NOMO-1 treated with DMSO at 0.1 percent for 48 hours (cell line): ENCODE results near the gene DLG2.

Experiments used
- DNase-seq: peaks from one replicate; lab custom pipeline; 2025; ENCODE audit not compliant: unreplicated experiment; lab: John Stamatoyannopoulos, UW

The DLG2 gene

GRCh38 chr11:83572581-83573496 is 2054.3 kb downstream of the DLG2 start:
- no peak for DNase-seq

GRCh38 chr11:83571302-83571701 is 2055.8 kb downstream of the DLG2 start:
- DNase-seq = no peak

- no peak for DNase-seq
Observed at GRCh38 chr11:83569134-83569805, 2057.9 kb downstream of the DLG2 start.

DNA sequence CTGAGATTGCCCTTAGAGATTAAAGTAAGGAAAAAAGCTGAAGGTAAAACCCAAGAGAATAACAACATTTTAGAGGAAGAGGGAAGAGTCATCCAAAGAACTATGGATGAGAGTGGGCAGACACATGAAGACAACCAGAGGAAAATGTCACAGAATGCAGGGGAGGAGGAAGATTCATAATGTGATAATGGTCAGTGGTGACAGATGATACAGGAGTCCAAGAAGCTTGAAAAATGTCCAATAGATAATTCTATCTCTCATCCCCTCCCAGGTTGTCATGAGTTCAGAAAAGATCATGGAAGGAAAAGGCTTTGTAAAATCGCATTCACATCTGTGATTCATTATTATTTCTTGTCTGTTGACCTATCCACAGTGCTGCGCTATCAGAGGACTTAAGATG is 2058.6 kb downstream of the DLG2 start:
- DNase-seq = no peak

DNA sequence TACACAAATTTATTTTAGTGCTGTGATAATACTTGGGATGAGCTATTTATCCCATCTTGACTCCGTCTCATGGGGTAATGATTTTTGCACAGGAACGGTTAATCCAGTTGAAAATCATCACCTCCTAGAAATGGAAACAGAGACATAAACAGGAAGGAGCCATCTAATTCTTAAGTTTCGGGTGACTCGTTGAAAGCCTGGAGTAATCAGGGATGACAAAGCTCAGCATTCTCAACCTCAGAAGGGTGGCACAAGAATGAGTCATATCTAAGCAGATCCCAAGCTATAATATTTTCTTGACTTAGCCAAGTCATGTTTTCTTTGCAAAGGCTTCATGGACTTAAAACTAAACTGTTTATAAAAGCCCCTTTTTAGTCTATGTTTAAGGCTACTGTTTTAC is 2060.2 kb downstream of the DLG2 start:
- no peak for DNase-seq

- no peak for DNase-seq
Observed at GRCh38 chr11:83564870-83565269, 2062.3 kb downstream of the DLG2 start.

- DNase-seq = no peak
Observed at GRCh38 chr11:83558281-83558680, 2068.9 kb downstream of the DLG2 start.

GRCh38 chr11:83557653-83558052 is 2069.5 kb downstream of the DLG2 start:
- DNase-seq = no peak

DNA sequence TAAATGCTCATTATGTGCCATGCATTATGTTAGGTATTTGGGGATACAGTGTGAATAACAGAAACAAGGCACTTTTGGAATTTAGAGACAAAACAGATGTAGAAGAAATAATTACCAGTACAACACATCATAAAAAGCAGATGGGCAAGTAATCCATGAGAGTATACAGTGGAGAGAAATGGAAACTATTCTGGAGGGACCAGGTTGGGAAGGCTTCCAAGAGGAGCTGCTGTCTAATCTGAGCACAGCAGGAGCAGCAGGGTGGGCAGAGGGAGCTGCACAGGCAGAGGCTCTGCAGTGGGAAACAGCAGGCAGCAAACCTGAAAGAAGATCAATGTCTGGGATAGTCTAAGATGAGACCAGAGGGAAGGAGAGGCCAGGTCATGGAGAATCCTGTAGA is 2072.3 kb downstream of the DLG2 start:
- no peak for DNase-seq

DNA sequence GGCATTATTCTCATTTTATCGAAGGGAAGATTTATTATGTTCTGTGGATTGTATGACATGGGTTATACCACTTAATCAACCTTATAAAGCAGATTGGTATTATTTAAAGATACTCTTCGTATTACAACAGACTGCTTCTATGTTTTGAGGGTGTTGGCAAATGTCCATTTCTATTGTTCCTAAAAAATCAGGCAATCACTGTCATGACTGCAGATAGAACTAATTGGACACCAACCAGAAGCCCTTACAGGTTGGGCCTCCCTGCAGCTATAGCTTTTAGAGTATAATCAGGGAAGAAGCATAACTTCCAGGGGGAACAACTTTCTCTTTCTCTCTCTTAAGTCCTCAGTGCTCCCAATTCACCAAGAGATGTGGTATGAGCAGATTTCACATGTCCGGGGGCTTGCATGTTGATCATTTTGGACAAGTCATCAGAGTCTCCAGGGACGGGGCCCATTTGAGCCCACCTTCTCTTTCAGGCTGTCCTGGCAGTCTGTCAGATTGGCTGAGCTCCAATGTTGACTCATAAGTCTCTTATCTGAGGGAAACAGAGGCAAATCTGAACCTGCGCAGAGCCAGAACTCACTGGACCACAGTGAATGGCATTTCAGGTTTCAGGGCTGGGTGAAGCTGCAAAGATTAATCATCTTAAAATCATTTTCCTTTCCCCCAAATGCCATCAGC is 2077.0 kb downstream of the DLG2 start:
- no peak for DNase-seq

GRCh38 chr11:83546368-83546767 is 2080.8 kb downstream of the DLG2 start:
- no peak for DNase-seq

DNA sequence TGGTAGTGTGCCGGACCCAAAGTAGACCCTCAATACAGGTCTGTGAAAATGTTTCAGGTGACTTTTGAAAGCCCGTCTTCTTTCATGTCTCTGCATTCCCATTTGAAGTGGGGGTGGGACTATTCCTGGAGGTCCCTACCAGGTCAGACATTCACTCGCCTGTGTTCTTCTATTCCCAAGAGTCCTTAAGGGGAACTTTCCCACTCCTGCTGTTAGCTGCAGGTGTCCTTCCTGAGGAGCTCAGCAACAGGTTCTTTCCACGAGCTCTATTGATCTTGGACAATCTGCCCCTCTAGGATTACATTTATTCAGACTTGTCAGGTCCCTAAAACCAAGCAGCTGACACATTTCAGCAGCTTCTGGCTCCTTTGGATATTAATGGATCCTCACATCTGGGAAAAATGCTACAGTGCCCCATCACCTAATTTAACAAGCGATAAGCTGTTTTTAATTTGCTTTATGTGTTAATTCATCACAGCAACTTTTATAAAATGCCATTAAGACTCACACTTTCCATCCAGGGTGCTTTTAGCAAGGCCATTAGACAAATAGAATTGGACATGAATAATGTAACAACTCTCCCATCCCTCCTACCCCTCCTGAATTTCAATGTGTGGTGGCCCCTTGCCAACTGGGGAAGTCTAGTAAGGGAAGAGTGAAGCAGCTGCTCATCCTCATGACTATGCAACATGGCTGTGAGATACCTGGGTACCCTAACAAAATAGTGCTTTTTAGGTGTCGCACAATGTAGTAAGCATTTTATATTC is 2081.5 kb downstream of the DLG2 start:
- DNase-seq = no peak

GRCh38 chr11:83544846-83545245 is 2082.3 kb downstream of the DLG2 start:
- DNase-seq = no peak

GRCh38 chr11:83543706-83544439 is 2083.3 kb downstream of the DLG2 start:
- DNase-seq = no peak

DNA sequence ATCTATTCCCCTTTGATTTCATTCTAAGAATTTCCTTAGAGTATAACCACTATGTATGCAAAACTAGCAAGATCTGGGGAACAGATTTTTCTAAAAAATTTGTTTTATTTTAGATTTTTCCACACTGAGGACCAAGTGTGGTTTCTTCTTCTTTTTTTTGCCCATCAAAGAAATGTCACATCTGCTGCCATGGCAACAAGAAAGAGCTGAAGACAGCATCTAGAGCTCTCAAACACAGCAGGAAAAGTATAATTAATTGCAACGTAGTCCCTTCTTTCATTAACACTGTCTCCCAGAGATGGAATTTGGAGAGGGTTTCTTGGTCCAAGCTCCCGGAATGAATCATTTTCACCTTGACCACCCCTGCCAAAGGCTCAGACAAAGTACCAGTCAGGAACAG is 2084.3 kb downstream of the DLG2 start:
- DNase-seq = no peak

- DNase-seq = no peak
Observed at GRCh38 chr11:83540728-83541127, 2086.4 kb downstream of the DLG2 start.

GRCh38 chr11:83540112-83540675 is 2086.9 kb downstream of the DLG2 start:
- no peak for DNase-seq

DNA sequence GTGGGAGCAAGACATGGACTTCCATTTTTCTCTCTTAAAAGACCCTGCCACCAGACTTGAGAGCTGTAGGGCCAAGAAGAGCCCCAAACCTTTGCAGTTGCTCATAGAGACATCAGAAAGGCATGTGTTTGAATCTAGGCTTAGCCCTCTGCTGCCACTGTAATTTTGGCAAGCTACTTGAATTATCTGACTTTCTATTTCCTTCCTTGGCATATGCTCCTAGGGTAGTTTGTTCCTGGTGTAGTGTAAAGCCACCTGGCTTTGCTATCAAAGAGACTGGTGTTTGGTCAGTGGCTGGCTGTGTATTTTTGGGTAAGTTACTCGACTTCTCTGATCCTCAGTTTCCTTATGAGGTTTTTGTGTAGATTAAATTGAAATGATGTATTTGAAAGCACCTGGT is 2088.9 kb downstream of the DLG2 start:
- DNase-seq = no peak

DNA sequence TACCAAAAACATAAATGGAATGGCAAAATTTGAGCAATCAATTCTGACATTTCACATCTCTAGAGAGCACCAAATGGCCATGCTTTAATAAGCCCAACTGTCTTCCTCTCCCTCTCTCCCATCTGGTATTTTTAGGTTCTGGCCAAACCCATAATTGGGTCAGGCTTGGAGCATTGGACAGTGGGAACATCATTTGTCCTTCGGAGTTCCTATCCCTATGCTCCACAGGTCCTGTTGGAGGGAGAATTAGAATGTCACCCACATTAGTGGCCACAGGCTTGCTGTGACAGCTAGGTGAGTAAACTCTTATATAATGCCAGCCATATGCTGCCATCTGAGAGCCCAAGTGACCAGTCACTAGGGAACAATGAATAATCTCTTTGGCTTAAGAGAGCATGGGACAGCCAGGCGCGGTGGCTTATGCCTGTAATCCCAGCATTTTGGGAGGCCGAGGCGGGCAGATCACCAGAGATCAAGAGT is 2090.0 kb downstream of the DLG2 start:
- no peak for DNase-seq

- DNase-seq = no peak
Observed at GRCh38 chr11:83533166-83533565, 2094.0 kb downstream of the DLG2 start.
